HG03108 (cell line): ENCODE results near the gene ZNHIT6.

Source experiments
- ATAC-seq: cut with Tn5 transposase; IDR thresholded peaks from one replicate; pipeline ENCODE4 v1.9.1; 2021; ENCODE audit warnings: moderate library complexity; ENCODE audit not compliant: unreplicated experiment

ZNHIT6 gene

GRCh38 chr1:85623061-85623471 lies 85.2 kb downstream of the ZNHIT6 start:
- ATAC-seq, result no peak

- ATAC-seq, result no peak
These were observed 86.8 kb downstream of the ZNHIT6 start for GRCh38 chr1:85621430-85621829.

GRCh38 chr1:85617633-85618100 lies 90.6 kb downstream of the ZNHIT6 start:
- no peak for ATAC-seq

GRCh38 chr1:85616736-85617135 lies 91.5 kb downstream of the ZNHIT6 start:
- ATAC-seq, result no peak

GRCh38 chr1:85616364-85616705 lies 91.9 kb downstream of the ZNHIT6 start:
- ATAC-seq, result no peak

- no peak for ATAC-seq
These were observed 92.5 kb downstream of the ZNHIT6 start for GRCh38 chr1:85615586-85616363.

- no peak for ATAC-seq
These were observed 95.4 kb downstream of the ZNHIT6 start for GRCh38 chr1:85612704-85613361.

- no peak for ATAC-seq
These were observed 96.4 kb downstream of the ZNHIT6 start for GRCh38 chr1:85611856-85612255.

- no peak for ATAC-seq
These were observed 96.8 kb downstream of the ZNHIT6 start for GRCh38 chr1:85611425-85611824.

- ATAC-seq, result no peak
These were observed 98.3 kb downstream of the ZNHIT6 start for GRCh38 chr1:85609976-85610375.

- no peak for ATAC-seq
These were observed 99.4 kb downstream of the ZNHIT6 start for GRCh38 chr1:85608851-85609250.

- ATAC-seq, result no peak
These were observed 100.3 kb downstream of the ZNHIT6 start for GRCh38 chr1:85607921-85608265.

GRCh38 chr1:85607126-85607920 lies 100.9 kb downstream of the ZNHIT6 start:
- no peak for ATAC-seq

GRCh38 chr1:85606414-85606800 lies 101.8 kb downstream of the ZNHIT6 start:
- no peak for ATAC-seq

- no peak for ATAC-seq
These were observed 102.5 kb downstream of the ZNHIT6 start for GRCh38 chr1:85605484-85606413.

GRCh38 chr1:85604298-85604997 lies 103.8 kb downstream of the ZNHIT6 start:
- no peak for ATAC-seq

- no peak for ATAC-seq
These were observed 105.0 kb downstream of the ZNHIT6 start for GRCh38 chr1:85603086-85603880.

- ATAC-seq, result no peak
These were observed 105.7 kb downstream of the ZNHIT6 start for GRCh38 chr1:85602571-85602970.

- no peak for ATAC-seq
These were observed 106.3 kb downstream of the ZNHIT6 start for GRCh38 chr1:85601901-85602300.
